Fibroblast of skin of left quadriceps (primary cell): ENCODE results near the gene PHC2.

Experiments
- DNase-seq, 2 experiments: peaks; one replicate each; pipeline ENCODE4 v3.0.0-alpha.2; 2013; ENCODE audit warnings: low read depth in 2 of 2

Gene PHC2

DNA sequence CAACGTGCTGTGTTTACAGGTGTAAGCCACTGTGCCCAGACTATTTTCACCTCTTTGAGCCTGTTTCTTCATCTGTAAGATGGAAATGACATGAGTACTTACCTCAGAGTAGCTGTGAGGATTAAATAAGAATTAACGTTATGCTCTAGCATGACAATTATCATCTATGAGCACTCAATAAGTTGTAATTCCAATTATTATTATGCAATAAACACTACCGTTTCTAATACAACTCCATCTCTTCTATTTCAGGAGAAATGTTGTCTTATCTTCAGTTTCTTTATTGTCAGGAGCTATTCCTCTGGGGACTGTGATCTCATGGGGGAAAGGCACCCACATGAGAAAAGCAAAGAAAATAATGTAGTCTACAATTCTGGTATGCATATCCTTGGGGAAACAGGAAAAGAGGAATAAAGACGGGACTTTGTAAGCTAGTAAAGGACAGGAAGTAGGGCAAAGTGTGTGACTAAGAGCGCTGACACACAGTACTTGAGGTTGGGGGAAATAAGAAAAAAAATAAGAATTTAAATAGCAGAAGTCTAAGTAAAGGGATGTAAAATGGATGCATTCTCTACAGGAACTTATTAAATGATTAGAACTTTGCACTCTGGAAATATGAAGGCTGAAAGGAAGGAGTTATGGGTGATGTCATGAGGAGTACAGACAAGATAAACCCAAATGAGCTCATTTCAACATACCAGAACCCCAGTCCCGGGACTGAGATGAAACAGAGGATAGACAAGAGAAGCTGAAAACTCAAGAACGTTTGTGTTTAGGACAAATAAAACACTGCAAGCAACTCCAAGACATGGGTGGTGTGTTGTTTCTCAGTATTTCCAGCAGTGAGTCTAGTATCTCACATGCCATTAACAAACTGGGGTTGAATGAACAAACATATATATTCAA is 9.8 kb downstream of the PHC2 start:
- no peak for DNase-seq

DNA sequence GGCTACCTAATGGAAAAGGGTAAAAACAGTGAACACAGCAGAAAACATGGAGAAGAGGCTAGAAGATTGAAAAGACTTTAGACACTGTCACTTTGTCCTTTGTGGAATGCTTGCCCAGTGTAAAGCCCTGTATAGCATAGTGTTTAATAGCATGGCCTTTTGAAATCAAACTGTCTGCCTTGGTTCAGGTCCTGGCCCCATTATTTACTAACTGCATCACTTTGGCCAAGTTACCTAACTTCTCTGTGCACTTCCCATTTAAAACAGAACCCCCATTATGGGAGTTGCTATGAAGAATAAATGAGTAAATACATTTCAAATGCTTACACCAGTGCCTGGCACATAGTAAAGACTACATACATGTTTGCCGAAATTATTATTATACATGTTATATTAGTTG is 12.1 kb downstream of the PHC2 start:
- no peak for DNase-seq

DNA sequence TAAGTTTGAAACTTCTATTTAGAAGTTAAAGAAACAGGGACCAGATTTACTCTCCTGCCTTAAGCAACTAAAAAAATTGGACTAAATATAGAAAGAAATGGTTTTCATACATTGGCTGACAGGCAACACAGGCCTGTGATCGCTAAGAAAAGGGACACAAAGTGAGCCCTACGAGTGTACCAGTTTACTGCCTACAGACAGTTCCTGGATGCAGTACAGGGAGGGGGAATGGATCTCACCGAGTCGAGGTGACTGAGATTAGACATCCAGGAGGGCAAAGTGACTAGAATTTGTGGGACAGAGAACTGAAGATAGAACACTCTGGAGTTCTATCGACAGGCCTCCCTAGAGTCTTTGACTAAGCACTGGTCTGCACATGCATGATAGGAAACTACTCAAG is 16.0 kb downstream of the PHC2 start:
- DNase-seq, result no peak

DNA sequence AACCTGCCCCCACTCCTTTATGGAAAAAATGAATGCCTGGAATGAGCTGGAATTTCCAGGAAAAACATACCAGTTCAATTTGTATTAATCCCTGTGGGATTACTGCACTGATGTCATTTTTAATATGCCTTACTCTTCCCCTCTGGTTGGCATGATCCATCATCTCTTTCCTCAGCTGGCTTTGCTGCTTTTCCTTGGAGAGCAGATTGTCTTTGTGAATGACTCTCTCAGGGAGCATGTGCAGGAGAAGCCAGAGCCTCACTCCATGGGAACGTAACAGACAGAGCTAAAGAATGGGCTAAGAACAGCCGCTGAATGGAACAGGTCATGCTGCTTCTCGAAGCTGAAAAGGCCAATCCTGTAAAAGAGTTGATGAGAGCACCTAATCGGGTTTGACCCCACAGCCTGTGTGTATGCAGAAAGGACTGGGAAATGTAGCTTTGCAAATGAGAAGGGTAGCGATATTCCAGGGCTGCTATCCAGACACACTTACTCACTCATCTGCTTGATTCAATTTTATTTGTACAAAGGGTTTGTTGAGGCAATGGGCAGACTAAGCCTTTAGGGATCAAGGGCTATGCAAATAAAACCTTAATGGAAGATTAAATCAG is 20.7 kb downstream of the PHC2 start:
- DNase-seq, result peak; percentile 80

DNA sequence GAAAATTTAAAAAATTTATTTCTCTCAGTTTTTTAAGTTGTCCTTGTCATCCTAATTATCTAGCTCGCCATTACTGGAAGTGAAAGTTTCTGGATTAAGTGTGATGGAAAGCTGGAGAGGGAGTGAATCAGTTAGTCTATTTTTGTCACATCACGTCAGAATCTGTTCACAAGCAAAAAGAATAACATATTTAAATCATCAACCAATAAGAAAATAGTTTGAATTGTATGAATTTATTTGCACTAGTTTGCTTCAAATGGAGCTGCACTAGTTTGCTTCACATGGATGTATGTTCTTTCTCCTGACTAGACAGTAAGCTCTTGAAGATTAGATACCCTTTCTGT is 22.8 kb downstream of the PHC2 start:
- no peak for DNase-seq

DNA sequence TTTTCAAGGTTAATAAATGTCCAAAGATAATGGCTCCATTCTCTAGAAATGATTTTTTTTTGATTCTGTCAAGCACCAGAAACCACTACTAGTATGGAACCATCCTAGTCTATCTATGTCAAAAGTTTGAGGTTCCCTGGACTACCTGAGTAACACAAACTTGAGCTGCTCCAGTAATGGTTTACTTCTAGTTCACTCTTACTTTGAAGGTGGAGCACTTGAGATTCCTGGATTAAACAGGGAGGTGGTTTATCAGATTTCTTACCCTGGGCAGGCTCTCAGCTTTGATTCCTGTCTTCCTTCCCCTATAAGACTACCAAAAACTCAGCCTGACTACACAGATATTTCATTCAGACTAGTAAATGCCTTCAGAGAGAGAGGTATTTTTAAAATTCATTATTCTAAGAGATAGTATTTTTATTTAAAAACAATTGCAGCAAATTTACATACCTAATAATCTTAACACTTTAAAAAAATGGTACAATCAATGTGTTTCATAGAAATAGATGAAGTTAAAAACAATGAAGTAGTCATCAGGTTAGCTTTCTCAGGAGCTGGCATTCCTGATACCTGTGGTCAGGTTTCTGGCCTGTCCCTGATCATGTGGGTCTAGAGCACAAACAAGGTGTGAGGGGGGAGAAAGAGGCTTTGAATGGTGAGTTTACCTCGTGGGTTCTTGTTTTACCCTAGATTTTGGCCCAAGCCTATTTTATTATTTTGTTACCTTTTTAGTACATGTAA is 23.4 kb downstream of the PHC2 start:
- no peak for DNase-seq

DNA sequence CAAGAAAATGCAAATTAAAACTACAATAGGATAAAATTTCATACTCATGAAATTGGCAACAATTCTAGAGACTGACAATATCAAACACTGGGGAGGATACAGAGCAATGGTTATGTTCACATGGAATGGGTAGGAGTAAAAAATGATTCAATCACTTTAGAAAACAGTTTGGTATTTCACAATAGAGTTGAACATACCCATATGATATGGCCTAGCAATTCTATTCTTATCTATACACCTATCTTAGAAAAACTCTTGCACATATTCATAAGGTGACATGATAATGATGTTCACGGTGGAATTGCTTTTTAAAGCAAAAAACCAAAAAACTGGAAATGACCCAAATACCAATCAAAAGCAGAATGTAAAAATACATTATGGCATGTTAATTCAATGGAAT is 28.7 kb downstream of the PHC2 start:
- no peak for DNase-seq

DNA sequence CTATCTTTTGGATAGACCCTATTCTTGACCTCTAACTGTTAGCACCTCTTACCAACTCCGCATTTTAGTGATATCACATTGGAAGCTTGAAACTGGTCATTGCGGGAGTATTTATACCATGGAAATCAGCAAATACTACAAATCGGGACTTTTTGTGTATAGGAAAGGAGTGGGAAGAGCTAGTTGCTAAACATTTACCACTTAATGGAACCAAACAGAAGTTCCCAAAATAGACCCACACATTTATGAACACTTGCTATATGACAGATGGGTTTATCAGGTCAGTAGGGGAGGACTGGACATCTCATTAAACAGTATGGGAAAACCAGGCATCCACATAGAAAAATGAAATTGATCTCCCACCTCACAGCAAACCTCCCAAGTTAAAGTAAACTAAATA is 29.4 kb downstream of the PHC2 start:
- DNase-seq, result no peak

DNA sequence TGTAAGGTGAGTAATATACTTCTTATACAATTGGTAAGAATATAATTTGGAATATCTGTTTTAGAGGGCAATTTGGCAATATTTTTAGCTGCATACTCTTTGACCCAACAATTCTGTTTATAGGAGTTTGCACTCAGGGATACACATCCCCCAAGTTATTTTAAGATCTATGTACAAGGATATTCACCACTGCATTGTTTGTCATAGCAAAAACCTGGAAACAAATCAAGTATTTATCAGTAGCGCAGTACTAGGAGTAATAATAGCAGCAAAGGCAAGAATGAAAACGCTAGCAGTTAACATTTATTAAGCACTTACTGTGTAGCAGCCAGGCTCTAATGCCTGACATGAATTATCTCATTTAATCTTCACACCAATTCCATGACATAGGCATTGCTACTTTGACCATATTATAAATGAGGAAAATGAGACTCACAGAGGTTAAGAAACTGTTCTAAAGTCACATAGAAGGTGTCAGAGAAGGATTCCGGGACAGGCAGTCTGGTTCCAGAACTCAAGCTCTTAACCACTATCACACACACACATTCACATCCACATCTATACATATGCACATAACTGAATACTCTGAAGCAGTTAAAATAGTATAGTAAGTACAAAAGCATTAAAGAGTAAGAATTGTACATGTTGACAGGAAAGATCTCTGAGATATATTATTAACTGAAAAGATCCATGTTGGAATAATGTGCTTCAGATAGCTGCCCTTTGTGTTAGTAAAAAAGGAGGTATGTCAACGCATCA is 30.6 kb downstream of the PHC2 start:
- no peak for DNase-seq

DNA sequence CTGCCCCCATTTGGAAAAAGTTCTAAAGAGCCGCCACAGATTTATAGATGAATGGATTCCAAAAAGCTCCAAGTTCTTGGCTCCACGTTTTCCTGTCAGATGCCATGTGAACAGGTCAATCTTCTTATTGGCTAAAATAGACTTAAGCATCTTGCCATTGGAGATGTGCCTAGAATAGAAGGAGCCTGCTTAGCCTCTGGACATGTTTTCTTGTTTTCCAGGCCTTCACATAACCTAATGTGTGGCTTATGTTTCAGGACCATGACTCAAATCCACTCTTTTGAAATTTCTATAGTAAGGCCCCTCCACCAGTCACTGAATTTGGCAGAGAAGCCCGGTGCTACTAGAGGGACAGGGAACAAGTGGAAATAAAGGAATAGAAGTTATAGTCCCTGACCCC is 31.5 kb downstream of the PHC2 start:
- no peak for DNase-seq

DNA sequence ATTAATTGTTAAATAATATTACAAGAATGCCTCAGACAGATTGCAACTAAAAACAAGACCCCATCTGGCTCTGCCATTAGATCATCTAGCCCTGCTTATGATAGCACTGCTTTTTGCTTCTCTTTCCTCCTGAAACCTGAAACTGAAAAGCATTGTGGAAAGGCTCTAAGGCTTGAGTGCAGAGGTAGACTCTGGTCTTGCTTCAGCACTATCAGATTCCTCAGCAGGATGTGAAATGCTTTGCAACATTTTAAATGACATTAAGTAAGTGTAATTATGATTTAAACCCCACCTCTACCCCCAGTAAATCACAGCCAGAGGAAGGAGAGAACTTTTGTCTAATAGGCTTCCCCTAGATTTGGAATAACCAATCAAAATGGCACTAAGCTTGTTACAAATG is 32.9 kb downstream of the PHC2 start:
- no peak for DNase-seq

DNA sequence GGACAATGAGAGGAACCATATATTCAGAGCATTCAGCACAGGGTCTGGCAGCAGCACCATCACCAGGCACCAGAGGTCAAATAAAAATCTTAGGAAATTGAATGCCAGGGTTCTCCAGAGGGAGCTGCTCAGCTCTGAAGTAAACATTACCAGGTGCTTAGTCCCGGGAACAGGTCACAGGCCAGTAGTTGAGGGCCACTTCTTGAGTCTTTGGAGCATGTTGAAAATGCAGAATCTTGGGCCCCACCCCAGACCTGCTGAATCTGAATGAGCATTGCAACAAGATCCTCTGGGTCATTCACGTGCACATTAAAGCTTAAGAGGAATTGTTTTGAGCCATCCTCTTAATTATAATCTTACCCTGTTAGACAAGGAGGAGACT is 33.8 kb downstream of the PHC2 start:
- DNase-seq, result no peak

DNA sequence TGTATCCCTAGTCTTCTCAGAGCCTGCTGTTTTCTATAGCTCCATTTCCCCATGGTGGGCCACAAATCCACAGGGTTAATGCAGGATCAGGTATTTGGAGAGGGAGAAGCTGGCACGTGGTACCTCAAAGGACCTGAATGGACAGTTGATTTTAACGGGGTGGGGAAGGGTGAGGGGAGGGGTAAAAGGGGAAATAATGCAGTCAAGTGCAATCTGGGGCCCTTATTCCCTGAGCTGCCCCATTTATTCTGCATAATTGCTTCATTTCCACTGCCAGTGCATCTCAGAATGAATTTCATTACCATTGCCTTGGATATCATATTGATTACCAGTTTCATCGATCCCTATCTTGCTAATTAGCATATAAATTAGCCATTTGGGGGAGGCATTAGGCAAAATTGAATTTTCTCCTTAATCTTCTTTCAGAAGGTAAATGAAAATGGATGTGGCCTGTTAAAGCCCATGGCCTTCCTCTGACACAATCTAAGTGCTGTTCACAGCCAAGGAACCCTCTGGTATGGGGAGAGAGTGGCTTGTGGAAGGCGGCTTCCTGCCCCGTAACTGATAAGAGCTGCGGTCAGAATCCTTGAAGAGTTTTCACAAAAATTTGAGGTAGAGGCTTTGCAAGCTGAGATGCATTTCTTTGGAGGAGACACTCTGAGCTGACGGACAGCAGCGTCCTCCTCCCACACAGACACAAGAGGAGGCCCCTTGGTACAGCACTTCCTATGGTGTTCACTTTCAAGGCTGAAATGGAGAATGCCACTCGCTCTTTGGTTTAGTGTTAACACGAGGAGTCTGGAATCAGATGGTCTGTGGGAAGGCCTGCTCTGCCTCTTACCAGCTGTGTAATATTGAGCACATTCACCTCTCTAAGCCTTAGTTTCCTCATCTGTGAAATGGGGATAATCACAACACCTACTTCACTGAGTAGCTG is 34.4 kb downstream of the PHC2 start:
- no peak for DNase-seq

DNA sequence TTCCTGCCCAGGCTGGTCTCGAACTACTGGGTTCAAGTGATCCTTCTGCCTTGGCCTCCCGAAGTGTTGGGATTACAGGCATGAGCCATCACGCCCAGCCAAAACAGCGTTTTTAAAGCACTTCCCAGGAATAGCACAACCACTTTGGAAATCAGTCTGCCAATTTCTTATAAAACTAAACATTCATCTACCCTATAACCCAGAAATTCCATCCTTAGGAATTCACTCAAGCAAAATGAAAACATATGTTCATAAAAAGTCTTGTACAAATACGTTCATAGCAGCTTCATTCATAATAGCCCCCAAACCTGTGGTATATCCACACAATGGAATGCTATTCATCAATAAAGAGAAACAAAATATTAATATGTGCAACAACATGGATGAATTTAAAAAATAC is 36.1 kb downstream of the PHC2 start:
- peak; percentile 66 for DNase-seq

DNA sequence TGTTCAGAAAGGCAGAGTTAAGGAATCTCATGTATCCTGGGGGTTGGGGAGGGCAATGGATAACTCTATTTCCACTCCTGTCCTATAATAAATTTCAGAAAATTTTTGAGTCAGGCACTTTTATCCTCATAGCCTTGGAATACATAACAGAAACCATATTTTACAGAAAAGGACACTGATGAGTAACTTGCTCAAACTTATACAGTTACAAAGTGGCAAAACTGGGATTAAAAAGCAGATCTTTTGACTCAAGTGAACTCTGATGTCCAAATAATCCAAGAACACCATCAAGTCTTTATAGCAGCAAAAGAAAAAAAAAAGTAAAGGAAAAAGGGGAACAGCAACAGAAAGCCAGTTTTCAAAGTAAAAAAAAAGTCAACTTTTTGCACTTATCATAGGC is 36.9 kb downstream of the PHC2 start:
- no peak for DNase-seq

DNA sequence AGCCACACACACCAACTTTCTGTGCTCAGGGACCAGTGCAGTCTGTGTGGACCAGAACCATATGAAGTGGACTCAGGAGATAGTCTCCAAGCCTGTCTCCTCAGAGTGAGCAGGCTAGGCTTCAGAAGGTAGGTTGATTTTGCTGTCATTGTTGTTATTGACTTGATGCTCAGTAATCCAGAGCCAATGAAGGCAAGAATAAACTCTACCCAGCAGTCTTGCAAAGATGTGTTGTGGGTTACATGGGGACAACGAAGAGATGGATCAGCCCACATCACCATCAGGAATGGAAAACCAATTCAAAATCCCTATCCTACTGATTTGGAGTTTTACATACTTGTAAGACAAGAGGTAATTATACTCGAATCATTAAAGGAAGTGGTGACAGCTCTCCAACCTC is 37.4 kb downstream of the PHC2 start:
- DNase-seq, result no peak

DNA sequence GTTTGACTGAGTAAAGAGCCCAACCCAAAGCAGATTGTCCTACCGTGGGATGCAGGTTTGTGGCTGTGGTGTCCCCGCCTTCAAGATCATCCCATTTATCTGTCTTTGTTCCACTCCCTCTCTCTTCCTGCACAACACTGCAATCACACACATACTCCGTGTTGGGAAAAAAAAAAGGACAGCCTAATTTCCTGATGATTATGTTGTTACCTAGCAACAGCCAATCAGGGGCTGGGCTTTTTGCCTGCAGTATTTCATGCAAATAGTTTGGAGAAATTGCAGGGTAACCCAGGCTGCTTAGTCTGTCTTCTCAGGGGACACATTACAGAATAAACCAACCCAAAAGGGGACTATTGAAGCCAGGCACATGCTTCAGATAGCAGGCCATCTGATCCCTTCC is 38.3 kb downstream of the PHC2 start:
- DNase-seq, result peak; percentile 52

DNA sequence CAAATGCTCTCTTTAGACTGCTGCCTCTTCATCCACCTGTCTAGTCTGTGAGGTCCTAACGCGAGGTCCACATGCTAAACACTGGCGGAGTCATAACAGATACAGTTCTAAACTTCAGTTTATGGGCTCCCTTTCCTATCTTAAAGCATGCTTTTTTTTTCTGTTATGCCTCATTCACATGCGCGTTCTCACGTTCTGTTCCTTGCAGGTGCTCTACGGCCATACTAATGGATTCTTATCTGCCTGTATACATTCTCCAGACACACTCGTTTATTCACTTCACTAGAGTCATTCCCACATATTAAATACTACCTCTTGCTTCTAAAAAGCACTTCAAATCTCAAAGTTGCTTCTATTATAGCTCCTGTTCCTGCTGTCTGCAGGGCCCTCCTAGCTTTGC is 38.7 kb downstream of the PHC2 start:
- DNase-seq, result no peak

DNA sequence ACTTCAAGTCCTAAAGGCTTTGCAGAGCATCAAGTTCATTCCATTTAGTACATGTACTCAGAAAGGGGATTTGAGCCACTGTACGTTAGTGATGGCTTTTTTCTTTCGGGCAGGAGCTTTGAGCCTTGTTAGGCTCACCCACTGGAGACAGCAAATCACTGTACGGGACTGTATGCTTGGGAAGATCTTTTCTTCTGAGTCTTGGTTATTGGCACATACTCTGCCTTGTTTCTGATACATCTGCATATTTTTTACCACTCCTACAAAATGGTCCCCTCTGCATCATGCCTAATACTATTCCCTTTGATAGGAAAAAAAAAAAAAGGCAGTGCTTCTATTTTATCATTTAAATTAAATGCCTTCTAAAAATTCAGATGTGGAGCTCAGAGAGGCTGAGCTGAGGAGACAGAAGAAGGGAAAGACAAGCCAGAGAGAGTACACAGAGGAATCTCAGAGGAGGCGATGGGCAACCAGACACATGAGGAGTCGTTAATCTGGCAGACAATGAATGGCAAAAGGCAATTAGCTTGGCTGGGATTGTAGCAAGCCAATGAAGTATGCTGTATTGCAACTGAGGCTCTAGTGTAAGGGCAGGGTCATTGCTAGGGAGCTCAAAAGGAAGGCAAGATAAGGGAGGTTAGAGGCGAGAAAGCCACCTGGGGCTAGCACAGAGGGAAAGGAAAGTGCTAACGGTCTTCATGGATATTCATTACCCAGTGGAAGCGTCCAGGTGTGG is 39.4 kb downstream of the PHC2 start:
- no peak for DNase-seq

DNA sequence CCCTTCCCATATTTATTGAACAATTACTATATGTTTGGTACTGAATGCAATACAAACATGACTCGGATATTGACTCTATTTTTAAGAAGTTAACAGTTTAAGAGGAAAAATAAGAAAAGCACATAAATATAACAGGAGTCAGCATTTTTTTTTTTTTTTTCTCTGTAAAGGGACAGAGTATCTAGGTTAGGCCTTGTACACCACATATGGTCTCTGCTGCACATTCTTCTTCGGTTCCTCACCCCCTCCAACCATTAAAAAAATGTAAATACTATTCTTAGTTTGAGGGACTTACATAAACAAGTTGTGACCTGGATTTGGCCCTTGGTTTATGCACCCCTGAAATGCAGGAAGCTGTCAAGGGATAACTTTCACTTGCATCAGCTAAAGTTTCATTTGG is 40.4 kb downstream of the PHC2 start:
- peak; percentile 74 to 77 for DNase-seq
